SK-N-SH (cell line): ENCODE measurements around the gene PLEKHD1. TPM values are rescaled to one million over a fixed set of nuclear protein-coding genes. Genes with fewer than 3 reads are reported as not detected.

Experiments used
- CTCF ChIA-PET: fragments of 300-600, 350-600 bp; formaldehyde crosslinking; extraction: SDS; loops from one replicate; lab custom pipeline; 2021; lab: Yijun Ruan, JAX
- POLR2A ChIA-PET: fragments of 350-600 bp; sonication (Branson Sonifier 250); formaldehyde crosslinking; extraction: SDS; loops from one replicate; lab custom pipeline; 2020; ENCODE audit warnings: antibody characterized with exemption, inconsistent platforms; lab: Yijun Ruan, JAX
- DNase-seq: peaks from one replicate; pipeline ENCODE4 v3.0.0; 2012
- H2AFZ ChIP-seq: fragments of 200-600 bp; sonication (generic); 2 replicates; pipeline ENCODE4 v1.8.1; 2016; ENCODE audit warnings: antibody characterized with exemption, mild to moderate bottlenecking, low read depth
- H3F3A ChIP-seq: fragments of 200-600 bp; sonication (generic); replicated peaks from 2 replicates; pipeline ENCODE3; 2016; ENCODE audit warnings: antibody characterized with exemption, mild to moderate bottlenecking; ENCODE audit not compliant: insufficient read depth
- H3K27ac ChIP-seq, 2 experiments: fragments of 200-500 bp in 1 of 2; fragments of 200-600 bp in 1 of 2; sonication (Bioruptor generic) in 1 of 2; sonication (generic), shearing (Covaris generic) in 1 of 2; 2 replicates each; pipeline versions ENCODE4 v1.5.1 to v1.6.1; 2014 to 2016; ENCODE audit warnings: low read depth in 2 of 2, inconsistent platforms in 1 of 2, low read length in 1 of 2, mild to moderate bottlenecking in 1 of 2, mixed read lengths in 1 of 2
- H3K27me3 ChIP-seq: fragments of 200-600 bp; sonication (generic), shearing (Covaris generic); 2 replicates; pipeline ENCODE4 v1.6.1; 2016; ENCODE audit warnings: mixed run types; ENCODE audit not compliant: insufficient read depth
- H3K36me3 ChIP-seq, 2 experiments: fragments of 200-500 bp in 1 of 2; fragments of 200-600 bp in 1 of 2; sonication (Bioruptor generic) in 1 of 2; sonication (generic) in 1 of 2; replicated peaks in 1 of 2; 2 replicates each; pipeline versions ENCODE3 to v1.5.1; 2014 to 2016; ENCODE audit warnings: low read length in 1 of 2, mild to moderate bottlenecking in 1 of 2; ENCODE audit not compliant: insufficient read depth in 2 of 2, control insufficient read depth in 1 of 2
- H3K4me1 ChIP-seq, 2 experiments: fragments of 200-500 bp in 1 of 2; fragments of 200-600 bp in 1 of 2; sonication (Bioruptor generic) in 1 of 2; sonication (generic), shearing (Covaris generic) in 1 of 2; 2 replicates each; pipeline versions ENCODE4 v1.5.1 to v1.6.1; 2014 to 2016; ENCODE audit warnings: low read depth in 1 of 2, low read length in 1 of 2, mixed run types in 1 of 2; ENCODE audit not compliant: insufficient read depth in 2 of 2, control insufficient read depth in 1 of 2
- H3K4me2 ChIP-seq: fragments of 200-600 bp; sonication (generic), shearing (Covaris generic); 2 replicates; pipeline ENCODE4 v1.6.1; 2017; ENCODE audit warnings: mixed run types
- H3K4me3 ChIP-seq, 2 experiments: fragments of 200-500 bp in 1 of 2; fragments of 200-600 bp in 1 of 2; sonication (Bioruptor generic) in 1 of 2; sonication (generic), shearing (Covaris generic) in 1 of 2; 2 replicates each; pipeline versions ENCODE4 v1.5.1 to v1.8.1; 2014 to 2016; ENCODE audit warnings: low read depth in 2 of 2, inconsistent platforms in 1 of 2, low read length in 1 of 2, mild to moderate bottlenecking in 1 of 2, mixed read lengths in 1 of 2, moderate library complexity in 1 of 2
- H3K79me2 ChIP-seq: fragments of 200-600 bp; sonication (generic); 2 replicates; pipeline ENCODE4 v1.8.1; 2017; ENCODE audit warnings: mild to moderate bottlenecking; ENCODE audit not compliant: insufficient read depth
- H3K9ac ChIP-seq: fragments of 200-600 bp; sonication (generic); 2 replicates; pipeline ENCODE4 v1.6.1; 2017; ENCODE audit warnings: mixed run types
- H3K9me2 ChIP-seq: fragments of 200-600 bp; sonication (generic); 2 replicates; pipeline ENCODE4 v1.6.1; 2017; ENCODE audit warnings: mixed run types
- H3K9me3 ChIP-seq: fragments of 200-600 bp; sonication (generic); 2 replicates; pipeline ENCODE4 v1.6.1; 2017; ENCODE audit warnings: mixed run types, mild to moderate bottlenecking, moderate library complexity
- H4K20me1 ChIP-seq: fragments of 200-600 bp; sonication (generic); 2 replicates; pipeline ENCODE4 v1.6.1; 2017; ENCODE audit warnings: mild to moderate bottlenecking, mixed run types; ENCODE audit not compliant: insufficient read depth
- CHD2 ChIP-seq: fragments of 150-350 bp; IDR thresholded peaks from 2 replicates; pipeline ENCODE4 v1.6.1; 2018; ENCODE audit warnings: low read length; ENCODE audit not compliant: partially characterized antibody
- ELF1 ChIP-seq: IDR thresholded peaks from 2 replicates; pipeline ENCODE4 v1.4.0; 2012
- EP300 ChIP-seq, 2 experiments: IDR thresholded peaks; 2 replicates each; pipeline versions ENCODE4 v1.4.0 to v1.6.1; 2012; ENCODE audit warnings: borderline replicate concordance in 1 of 2, low read depth in 1 of 2, low read length in 1 of 2
- MXI1 ChIP-seq: IDR thresholded peaks from 2 replicates; pipeline ENCODE4 v1.6.1; 2012; ENCODE audit warnings: mild to moderate bottlenecking, low read depth, low read length, improper control_type of control experiment
- NFIC ChIP-seq: IDR thresholded peaks from 2 replicates; pipeline ENCODE4 v1.4.0; 2012; ENCODE audit warnings: borderline replicate concordance
- POLR2AphosphoS5 ChIP-seq: IDR thresholded peaks from 2 replicates; pipeline ENCODE4 v1.6.1; 2012; ENCODE audit warnings: low read depth, low read length
- RAD21 ChIP-seq: IDR thresholded peaks from 2 replicates; pipeline ENCODE4 v1.6.1; 2012; ENCODE audit warnings: mild to moderate bottlenecking, low read length
- RCOR1 ChIP-seq: fragments of 150-350 bp; IDR thresholded peaks from 2 replicates; pipeline ENCODE4 v1.6.1; 2017; ENCODE audit warnings: antibody characterized with exemption, low read length
- RFX5 ChIP-seq: IDR thresholded peaks from 2 replicates; pipeline ENCODE4 v1.6.1; 2012; ENCODE audit warnings: mild to moderate bottlenecking, improper control_type of control experiment, low read length
- TCF12 ChIP-seq: IDR thresholded peaks from 2 replicates; pipeline ENCODE4 v1.4.0; 2012
- WGBS: methylation state at CpG from one replicate; pipeline ENCODE4 v1.1.6; 2017; ENCODE audit warnings: low lambda C conversion rate; 5-methylcytosine and 5-hydroxymethylcytosine counted together
- polyA plus RNA-seq, 3 experiments: library from polyadenylated mRNA; depleted of rRNA; stranded (reverse); fragments of >200 nt; gene quantifications; 2 replicates each; pipeline ENCODE4 v1.2.3, GENCODE V29; 2012
- TF ChIP-seq, protein P1 (sequence below): IDR thresholded peaks from 2 replicates; pipeline ENCODE4 v1.4.0; 2012; ENCODE audit warnings: low read depth, borderline replicate concordance
- TF ChIP-seq, protein P2 (sequence below): IDR thresholded peaks from 2 replicates; pipeline ENCODE4; 2012

Gene PLEKHD1
- polyA plus RNA-seq, 1 of the 3 experiments (the other 2 are of a cell fraction) = 0.05 TPM

DNA sequence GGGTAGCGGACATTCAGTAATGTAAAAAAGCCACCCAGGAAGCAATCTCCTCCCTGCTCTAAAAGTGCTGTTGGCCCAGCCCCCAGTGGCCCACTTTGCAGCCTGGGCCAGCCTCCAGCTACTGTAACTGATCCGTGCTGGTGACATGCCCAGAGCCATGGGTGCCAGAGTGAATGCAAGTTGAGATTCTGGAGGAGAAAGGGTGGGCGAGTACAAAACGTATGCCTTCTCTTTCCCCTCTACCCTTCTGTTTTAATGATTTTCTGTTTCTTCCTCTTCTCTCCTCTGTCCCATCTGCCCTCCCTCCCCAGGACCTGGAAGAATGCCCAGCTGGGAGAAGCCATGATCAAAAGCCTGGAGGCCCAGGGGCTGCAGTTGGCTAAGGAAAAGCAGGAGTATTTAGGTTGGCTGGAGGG, 16.9 kb downstream of the PLEKHD1 start:
- peak; percentile 57 for DNase-seq
- WGBS = 64% methylated on average over 4 of the region's 4 CpGs
- Histone ChIP-seq H3F3A (no peaks in the 10 kb centered on the region), H3K4me2 (no peak overlapping the region), H3K9me3 (no peaks in the 10 kb centered on the region), H4K20me1 (no peaks in the 10 kb centered on the region), H3K27ac (peak overlapping the region in 1 of 2 experiments; percentile 50; a peak in 2 of 4 replicates), H3K9me2 (no peaks in the 10 kb centered on the region), H3K4me3 (no peak overlapping the region), H3K9ac (no peak overlapping the region), H3K36me3 (no peaks in the 10 kb centered on the region), H3K4me1 (peaks cover 0 to 44% of the 10 kb centered on the region in 2 experiments; a peak in 2 of 4 replicates), H3K79me2 (no peaks in the 10 kb centered on the region), H3K27me3 (no peaks in the 10 kb centered on the region), H2AFZ (no peak overlapping the region)
- POLR2A ChIA-PET = no interaction called here
- TF ChIP-seq ELF1 = no peak
- peak; percentile 26; the same call in 1 of the 2 replicates for TF ChIP-seq MXI1
- no peak for TF ChIP-seq NFIC
- no peak for TF ChIP-seq POLR2AphosphoS5
- CTCF ChIA-PET = interaction anchor here (1.4 to 5.2 kb wide), 3 partner anchors 9 to 73 kb away, joined by 4 to 40 read pairs (median 7); partner anchors contain the start of gene CCDC177

DNA sequence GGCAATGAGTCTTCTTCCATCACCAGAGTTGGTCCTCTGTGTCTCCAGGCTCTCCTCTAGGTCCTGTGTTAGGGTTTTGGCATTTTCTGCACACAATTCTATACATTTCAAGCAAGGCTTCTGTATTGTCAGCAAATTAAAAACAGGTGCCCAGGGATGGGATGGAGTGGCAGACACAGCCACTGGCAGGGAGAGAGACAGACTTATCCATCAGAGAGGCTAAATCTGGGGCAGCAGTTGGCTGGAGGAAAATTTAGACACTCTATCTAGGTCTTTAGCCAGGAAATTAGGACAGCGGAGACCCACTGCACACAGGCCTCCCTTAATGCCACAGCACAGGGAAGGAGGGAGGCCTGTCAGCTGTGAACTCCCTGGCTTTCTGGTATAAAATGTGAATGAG, 20.2 kb downstream of the PLEKHD1 start:
- H3K27ac ChIP-seq = peak overlapping the region in 1 of 2 experiments; percentile 94; a peak in 2 of 4 replicates
- no peaks in the 10 kb centered on the region for H3F3A ChIP-seq
- H3K36me3 ChIP-seq = no peaks in the 10 kb centered on the region
- H3K9me2 ChIP-seq = no peaks in the 10 kb centered on the region
- POLR2A ChIA-PET = interaction anchor here (1.3 kb wide), 1 partner anchor 262 kb away, joined by 4 read pairs; the partner anchor contains the start of gene SRSF5
- CTCF ChIA-PET = interaction anchor here (1.1 to 5.2 kb wide), 9 partner anchors 11 to 222 kb away, joined by 3 to 40 read pairs (median 6); partner anchors contain the start of gene CCDC177
- no peak overlapping the region for H3K4me2 ChIP-seq
- no peaks in the 10 kb centered on the region for H3K79me2 ChIP-seq
- DNase-seq = peak; percentile 79
- H3K4me3 ChIP-seq = no peak overlapping the region
- H3K9me3 ChIP-seq = no peaks in the 10 kb centered on the region
- H3K9ac ChIP-seq = no peak overlapping the region
- no peaks in the 10 kb centered on the region for H3K27me3 ChIP-seq
- TF ChIP-seq RCOR1 (peak; percentile 79; the same call in 1 of the 2 replicates), CHD2 (peak; percentile 32), TCF12 (peak; percentile 31; the same call in 1 of the 2 replicates), RFX5 (no peak), RAD21 (peak; percentile 21; the same call in 1 of the 2 replicates), EP300 (IDR thresholded peaks at IDR 0.05; ENCODE audit: borderline replicate concordance in 1 of 2, low read depth in 1 of 2, low read length in 1 of 2) (peak in 1 of 2 experiments; percentile 69; a peak in 2 of 4 replicates), MXI1 (peak; percentile 25; the same call in 1 of the 2 replicates)
- TF ChIP-seq, protein P1, sequence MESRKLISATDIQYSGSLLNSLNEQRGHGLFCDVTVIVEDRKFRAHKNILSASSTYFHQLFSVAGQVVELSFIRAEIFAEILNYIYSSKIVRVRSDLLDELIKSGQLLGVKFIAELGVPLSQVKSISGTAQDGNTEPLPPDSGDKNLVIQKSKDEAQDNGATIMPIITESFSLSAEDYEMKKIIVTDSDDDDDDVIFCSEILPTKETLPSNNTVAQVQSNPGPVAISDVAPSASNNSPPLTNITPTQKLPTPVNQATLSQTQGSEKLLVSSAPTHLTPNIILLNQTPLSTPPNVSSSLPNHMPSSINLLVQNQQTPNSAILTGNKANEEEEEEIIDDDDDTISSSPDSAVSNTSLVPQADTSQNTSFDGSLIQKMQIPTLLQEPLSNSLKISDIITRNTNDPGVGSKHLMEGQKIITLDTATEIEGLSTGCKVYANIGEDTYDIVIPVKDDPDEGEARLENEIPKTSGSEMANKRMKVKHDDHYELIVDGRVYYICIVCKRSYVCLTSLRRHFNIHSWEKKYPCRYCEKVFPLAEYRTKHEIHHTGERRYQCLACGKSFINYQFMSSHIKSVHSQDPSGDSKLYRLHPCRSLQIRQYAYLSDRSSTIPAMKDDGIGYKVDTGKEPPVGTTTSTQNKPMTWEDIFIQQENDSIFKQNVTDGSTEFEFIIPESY = no peak
- TF ChIP-seq, protein P2, sequence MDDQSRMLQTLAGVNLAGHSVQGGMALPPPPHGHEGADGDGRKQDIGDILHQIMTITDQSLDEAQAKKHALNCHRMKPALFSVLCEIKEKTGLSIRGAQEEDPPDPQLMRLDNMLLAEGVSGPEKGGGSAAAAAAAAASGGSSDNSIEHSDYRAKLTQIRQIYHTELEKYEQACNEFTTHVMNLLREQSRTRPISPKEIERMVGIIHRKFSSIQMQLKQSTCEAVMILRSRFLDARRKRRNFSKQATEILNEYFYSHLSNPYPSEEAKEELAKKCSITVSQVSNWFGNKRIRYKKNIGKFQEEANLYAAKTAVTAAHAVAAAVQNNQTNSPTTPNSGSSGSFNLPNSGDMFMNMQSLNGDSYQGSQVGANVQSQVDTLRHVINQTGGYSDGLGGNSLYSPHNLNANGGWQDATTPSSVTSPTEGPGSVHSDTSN = no peak
- peaks cover 0 to 44% of the 10 kb centered on the region in 2 experiments; a peak in 2 of 4 replicates for H3K4me1 ChIP-seq
- H2AFZ ChIP-seq = no peak overlapping the region
- H4K20me1 ChIP-seq = no peaks in the 10 kb centered on the region
- whole genome bisulfite sequencing = 78% methylated on average over 1 of the region's 1 CpG
